OCI-LY1 (cell line): ENCODE results near the gene PLA2G2D.

Experiments used
- EZH2 ChIP-seq: fragments of 200-600 bp; sonication (generic), shearing (Covaris generic); IDR thresholded peaks from 2 replicates; pipeline ENCODE4 v1.8.0; 2017; ENCODE audit warnings: borderline replicate concordance, mixed run types, mild to moderate bottlenecking, antibody characterized with exemption, low read length, moderate library complexity, mixed read lengths
- TF ChIP-seq, protein P1 (sequence below): fragments of 200-600 bp; sonication (generic), shearing (Covaris generic); IDR thresholded peaks from 2 replicates; pipeline ENCODE4 v1.5.1; 2017; ENCODE audit warnings: mild to moderate bottlenecking, antibody characterized with exemption, low read length, moderate library complexity, mixed read lengths

GRCh38 chr1:20120796-20121195, 1.5 kb upstream of the PLA2G2D start:
- TF ChIP-seq, protein P1, sequence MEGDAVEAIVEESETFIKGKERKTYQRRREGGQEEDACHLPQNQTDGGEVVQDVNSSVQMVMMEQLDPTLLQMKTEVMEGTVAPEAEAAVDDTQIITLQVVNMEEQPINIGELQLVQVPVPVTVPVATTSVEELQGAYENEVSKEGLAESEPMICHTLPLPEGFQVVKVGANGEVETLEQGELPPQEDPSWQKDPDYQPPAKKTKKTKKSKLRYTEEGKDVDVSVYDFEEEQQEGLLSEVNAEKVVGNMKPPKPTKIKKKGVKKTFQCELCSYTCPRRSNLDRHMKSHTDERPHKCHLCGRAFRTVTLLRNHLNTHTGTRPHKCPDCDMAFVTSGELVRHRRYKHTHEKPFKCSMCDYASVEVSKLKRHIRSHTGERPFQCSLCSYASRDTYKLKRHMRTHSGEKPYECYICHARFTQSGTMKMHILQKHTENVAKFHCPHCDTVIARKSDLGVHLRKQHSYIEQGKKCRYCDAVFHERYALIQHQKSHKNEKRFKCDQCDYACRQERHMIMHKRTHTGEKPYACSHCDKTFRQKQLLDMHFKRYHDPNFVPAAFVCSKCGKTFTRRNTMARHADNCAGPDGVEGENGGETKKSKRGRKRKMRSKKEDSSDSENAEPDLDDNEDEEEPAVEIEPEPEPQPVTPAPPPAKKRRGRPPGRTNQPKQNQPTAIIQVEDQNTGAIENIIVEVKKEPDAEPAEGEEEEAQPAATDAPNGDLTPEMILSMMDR, result no peak
- no peak for TF ChIP-seq EZH2
